K562 (cell line): Measurements from ENCODE around the gene NUTM1. TPM values are rescaled to one million over a fixed set of nuclear protein-coding genes. Genes with fewer than 3 reads are reported as not detected.

Experiments
- ATAC-seq: fragments of 200-7000 bp; cut with Tn5 transposase; 3 replicates; pipeline ENCODE4 v1.9.1; 2020; ENCODE audit warnings: moderate library complexity
- BruUV-seq: library from RNA; stranded (reverse); fragments of 400-500 nt; replicated peaks from 2 replicates; lab custom pipeline; 2021; lab: Mats Ljungman, UMichigan
- CTCF ChIA-PET: fragments of 300-600 bp; formaldehyde crosslinking; extraction: SDS; loops from one replicate; lab custom pipeline; 2021; ENCODE audit warnings: low intra/inter-chr PET ratio; lab: Yijun Ruan, JAX
- POLR2A ChIA-PET: fragments of 300-600, 350-650 bp; sonication (Branson Sonifier 250); formaldehyde crosslinking; extraction: SDS; loops from one replicate; lab custom pipeline; 2021; ENCODE audit warnings: antibody characterized with exemption, inconsistent platforms; lab: Yijun Ruan, JAX
- DNase-seq, 4 experiments: peaks; one replicate each; pipeline versions ENCODE4 v3.0.0 to v3.0.0-alpha.2; 2011 to 2018; ENCODE audit warnings: low spot score in 3 of 4, mixed read lengths in 3 of 4; ENCODE audit errors: extremely low read depth in 1 of 4
- FAIRE-seq: peaks from 2 replicates; lab custom pipeline; 2011; peaks lifted over from hg19 to GRCh38; lab: Jason Lieb, UNC
- H2AFZ ChIP-seq: 2 replicates; pipeline ENCODE4 v1.6.0; 2011; ENCODE audit warnings: low read depth, low read length, control low read depth, inconsistent platforms
- H3K27ac ChIP-seq: fragments of 200-600 bp; 3 replicates; pipeline ENCODE4 v1.8.0; 2011; ENCODE audit warnings: low read depth, mild to moderate bottlenecking, control low read depth, inconsistent platforms, low read length, moderate library complexity, mixed read lengths; ENCODE audit errors: extremely low read depth
- H3K27me3 ChIP-seq, 2 experiments: fragments of 300-600 bp in 1 of 2; 2 replicates in 1 of 2; 3 replicates in 1 of 2; pipeline versions ENCODE4 v1.6.0 to v1.8.0; 2011; ENCODE audit warnings: inconsistent platforms in 2 of 2, low read length in 2 of 2, mild to moderate bottlenecking in 1 of 2, mixed read lengths in 1 of 2, moderate library complexity in 1 of 2; ENCODE audit not compliant: control insufficient read depth in 2 of 2, insufficient read depth in 2 of 2
- H3K36me3 ChIP-seq: fragments of 300-600 bp; 3 replicates; pipeline ENCODE4 v1.8.0; 2011; ENCODE audit warnings: mild to moderate bottlenecking, low read length, inconsistent platforms; ENCODE audit not compliant: control insufficient read depth, insufficient read depth
- H3K4me1 ChIP-seq, 2 experiments: fragments of 200-600 bp in 1 of 2; replicated peaks in 1 of 2; 2 replicates in 1 of 2; 3 replicates in 1 of 2; pipeline versions ENCODE4 v1.5.1 to v1.8.0; 2011; ENCODE audit warnings: inconsistent platforms in 2 of 2, low read length in 2 of 2, mild to moderate bottlenecking in 1 of 2, mixed read lengths in 1 of 2, moderate library complexity in 1 of 2; ENCODE audit not compliant: control insufficient read depth in 2 of 2, insufficient read depth in 2 of 2
- H3K4me2 ChIP-seq: 2 replicates; pipeline ENCODE4 v1.6.1; 2011; ENCODE audit warnings: low read length, control low read depth, inconsistent platforms, mixed read lengths; ENCODE audit not compliant: insufficient read depth
- H3K4me3 ChIP-seq: fragments of 200-600 bp; sonication (generic), shearing (Covaris generic); 2 replicates; pipeline ENCODE4 v1.5.1; 2016; ENCODE audit warnings: control low read depth, inconsistent platforms
- H3K79me2 ChIP-seq: fragments of 200-600 bp; 3 replicates; pipeline ENCODE4 v1.8.0; 2011; ENCODE audit warnings: low read length, inconsistent platforms; ENCODE audit not compliant: control insufficient read depth, insufficient read depth
- H3K9ac ChIP-seq, 2 experiments: 2 replicates each; pipeline versions ENCODE4 v1.6.0 to v1.6.1; 2011; ENCODE audit warnings: low read depth in 2 of 2, low read length in 2 of 2, control low read depth in 1 of 2, inconsistent platforms in 1 of 2, mild to moderate bottlenecking in 1 of 2, mixed read lengths in 1 of 2; ENCODE audit not compliant: insufficient read depth in 1 of 2
- H3K9me1 ChIP-seq: one replicate; pipeline ENCODE4 v1.6.0; 2011; ENCODE audit warnings: inconsistent platforms, mild to moderate bottlenecking, low read length, moderate library complexity; ENCODE audit not compliant: control insufficient read depth, insufficient read depth
- H3K9me3 ChIP-seq: replicated peaks from 2 replicates; pipeline ENCODE4 v1.5.1; 2011; ENCODE audit warnings: low read depth, low read length, inconsistent platforms; ENCODE audit not compliant: control insufficient read depth, insufficient read depth
- H4K20me1 ChIP-seq: replicated peaks from 2 replicates; pipeline ENCODE4 v1.6.1; 2011; ENCODE audit warnings: low read length, inconsistent platforms, mixed read lengths; ENCODE audit not compliant: control insufficient read depth, insufficient read depth
- FUS ChIP-seq: fragments of 200-400 bp; formaldehyde crosslinking; optimal IDR thresholded peaks from 2 replicates; pipeline ENCODE3; 2017; ENCODE audit warnings: low read depth, low read length
- MEIS2 ChIP-seq: fragments of 450-650 bp; IDR thresholded peaks from 2 replicates; pipeline ENCODE4 v1.6.1; 2014; ENCODE audit warnings: mild to moderate bottlenecking; ENCODE audit not compliant: partially characterized antibody
- SMARCA4 ChIP-seq: fragments of 450-650 bp; IDR thresholded peaks from 2 replicates; pipeline ENCODE4 v1.6.1; 2016
- SMARCC2 ChIP-seq: fragments of 450-650 bp; IDR thresholded peaks from 2 replicates; pipeline ENCODE4 v1.6.1; 2017; ENCODE audit warnings: antibody characterized with exemption, moderate library complexity, mild to moderate bottlenecking, low read depth
- THRAP3 ChIP-seq: fragments of 450-650 bp; IDR thresholded peaks from 2 replicates; pipeline ENCODE4 v1.6.1; 2016; ENCODE audit warnings: mild to moderate bottlenecking, inconsistent platforms, borderline replicate concordance
- ZNF518B ChIP-seq: fragments of 250-450 bp; sonication (Bioruptor Pico); IDR thresholded peaks from 2 replicates; pipeline ENCODE4 v1.5.0; 2021; ENCODE audit warnings: mild to moderate bottlenecking, moderate library complexity
- ZNF699 ChIP-seq: fragments of 250-450 bp; sonication (Bioruptor Pico); IDR thresholded peaks from 2 replicates; pipeline ENCODE4 v1.8.0; 2021; ENCODE audit warnings: mild to moderate bottlenecking, moderate library complexity; ENCODE audit not compliant: insufficient replicate concordance
- ZNF830 ChIP-seq: fragments of 250-450 bp; sonication (Bioruptor Pico); IDR thresholded peaks from 2 replicates; pipeline ENCODE4 v1.5.0; 2021; ENCODE audit warnings: mild to moderate bottlenecking
- WGBS: fragments of 100-300 bp; shearing (Covaris generic); methylation state at CpG from one replicate; pipeline ENCODE4 v1.1.6; 2016; ENCODE audit warnings: low coverage, mixed read lengths; ENCODE audit not compliant: insufficient coverage; ENCODE audit errors: missing lambda C conversion rate; 5-methylcytosine and 5-hydroxymethylcytosine counted together
- in situ Hi-C: fragments of 300-500 bp; cut with MboI; formaldehyde crosslinking; loops from 4 replicates; pipeline ENCODE4 v1.15.0; 2018; ENCODE audit warnings: inconsistent platforms, mixed read lengths
- intact Hi-C: fragments of 100-400 bp; cut with micrococcal nuclease; formaldehyde crosslinking; loops from 2 replicates; pipeline ENCODE4 v1.14.2; 2022
- polyA plus RNA-seq, 8 experiments: library from polyadenylated mRNA; depleted of rRNA in 4 of 8; stranded (reverse) in 5 of 8; unstranded in 3 of 8; fragments of >200 nt; fragmentation: Nextera tagmentation in 2 of 8; fragmentation: Illumina TruSeq in 1 of 8; extraction: Ambion mirVana in 2 of 8; extraction: Trizol in 1 of 8; gene quantifications; 2 replicates each; pipeline versions ENCODE4 v1.2.1 to v1.2.3, GENCODE V29; 2011 to 2014; ENCODE audit warnings: inconsistent platforms in 1 of 8, missing spikeins in 1 of 8
- total RNA-seq, 7 experiments: library from RNA; depleted of rRNA in 6 of 7; stranded (reverse); fragments of >200 nt in 6 of 7; fragmentation: Illumina TruSeq in 2 of 7; extraction: Trizol in 2 of 7; gene quantifications; 2 replicates each; pipeline versions ENCODE4 v1.2.1 to v1.2.3, GENCODE V29; 2011 to 2021; ENCODE audit warnings: low replicate concordance in 1 of 7

NUTM1 gene
- total and polyA plus RNA-seq, 9 of the 15 experiments (the other 6 are each of a cell fraction or from before 2014, with no cell fraction given): 0.01 to 0.05 (median 0.04) TPM; not detected in 4

DNA sequence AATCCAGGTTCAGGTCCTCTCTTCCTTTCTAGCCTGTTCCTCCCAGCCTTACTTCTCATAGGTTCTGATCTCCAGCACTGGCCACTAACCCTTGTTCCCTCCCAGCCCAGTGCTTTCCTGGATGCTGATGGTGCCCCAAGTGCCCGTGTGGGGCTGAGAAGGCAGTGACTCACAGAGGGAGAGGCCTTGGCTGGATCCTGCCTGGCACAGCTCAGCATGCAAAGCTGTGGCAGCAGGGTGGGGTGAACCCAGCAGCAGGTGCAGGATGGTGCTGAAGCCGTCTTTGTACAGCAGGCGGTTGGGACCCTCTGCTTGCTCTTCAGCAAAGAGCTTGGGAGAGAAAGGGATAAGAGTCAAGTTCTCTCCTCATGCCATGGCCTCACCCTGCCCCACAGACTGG lies 16.3 kb downstream of the NUTM1 start:
- Histone ChIP-seq H3K4me1 (peaks cover 0 to 2% of the 10 kb centered on the region in 2 experiments; a peak in 1 of 5 replicates), H2AFZ (no peak overlapping the region), H3K9me3 (no peaks in the 10 kb centered on the region), H3K9me1 (no peaks in the 10 kb centered on the region), H3K27ac (no peak overlapping the region), H3K79me2 (no peaks in the 10 kb centered on the region), H4K20me1 (no peaks in the 10 kb centered on the region), H3K4me3 (no peak overlapping the region), H3K27me3 (peaks cover 0 to 1% of the 10 kb centered on the region in 2 experiments; a peak in 1 of 5 replicates), H3K9ac (no peak overlapping the region), H3K36me3 (peaks cover 43% of the 10 kb centered on the region; the same call in 2 of the 3 replicates), H3K4me2 (no peak overlapping the region)
- FAIRE-seq (no peak), DNase-seq (no peak), ATAC-seq (no peak)
- TF ChIP-seq THRAP3: no peak
- no peak for TF ChIP-seq MEIS2
- no peak for TF ChIP-seq ZNF518B (CRISPR knock-in tag)
- no peak for TF ChIP-seq ZNF699 (CRISPR knock-in tag)
- TF ChIP-seq FUS: no peak
- no peak for TF ChIP-seq ZNF830
- TF ChIP-seq SMARCC2: no peak
- no peak for TF ChIP-seq SMARCA4
- intact Hi-C loops (no loop called here), in situ Hi-C loops (no loop called here)
- ChIA-PET CTCF (no interaction called here), POLR2A (interaction anchor here (1.0 to 2.7 kb wide), 3 partner anchors 21 to 126 kb away, joined by 3 to 9 read pairs (median 4); partner anchors contain the start of gene SLC12A6)
- TSS peak; percentile 16 for BruUV-seq
- 76% methylated on average over 3 of the region's 3 CpGs for WGBS
